Small intestine (tissue), 7 donors: ENCODE data around the gene CXCL16. TPM values are rescaled to one million over a fixed set of nuclear protein-coding genes. Genes with fewer than 3 reads are reported as not detected.
"Not testable (repeated sequence)": the region's sequence is repeated elsewhere in the genome, so short reads cannot be mapped to it uniquely, and the experiment has no call there.

ENCODE experiments used
- DNase-seq, 2 donors: peaks; one replicate each; pipeline versions ENCODE4 v3.0.0 to v3.0.0-alpha.2; 2013
- FAIRE-seq: peaks from 2 replicates; lab custom pipeline; 2012; peaks lifted over from hg19 to GRCh38; lab: Jason Lieb, UNC
- H3K27ac ChIP-seq, 3 donors: one replicate each; pipeline ENCODE4 v1.5.1; 2013; ENCODE audit warnings: low read length in 2 of 3, mild to moderate bottlenecking in 2 of 3, control low read depth in 1 of 3, inconsistent platforms in 1 of 3, low read depth in 1 of 3, moderate library complexity in 1 of 3
- H3K27me3 ChIP-seq, 3 donors: one replicate each; pipeline ENCODE4 v1.6.1; 2013; ENCODE audit warnings: low read length in 3 of 3, inconsistent platforms in 1 of 3; ENCODE audit not compliant: control insufficient read depth in 3 of 3, insufficient read depth in 3 of 3
- H3K36me3 ChIP-seq, 3 donors: one replicate each; pipeline ENCODE4 v1.6.1; 2013; ENCODE audit warnings: low read length in 3 of 3, inconsistent platforms in 1 of 3, low read depth in 1 of 3, mild to moderate bottlenecking in 1 of 3, moderate library complexity in 1 of 3; ENCODE audit not compliant: control insufficient read depth in 3 of 3, insufficient read depth in 2 of 3
- H3K4me1 ChIP-seq, 3 donors: one replicate each; pipeline ENCODE4 v1.6.1; 2013; ENCODE audit warnings: low read length in 2 of 3, inconsistent platforms in 1 of 3, low read depth in 1 of 3, mild to moderate bottlenecking in 1 of 3, moderate library complexity in 1 of 3; ENCODE audit not compliant: control insufficient read depth in 3 of 3, insufficient read depth in 2 of 3
- H3K4me3 ChIP-seq, 3 donors: one replicate each; pipeline ENCODE4 v1.5.1; 2013; ENCODE audit warnings: low read length in 3 of 3, control low read depth in 1 of 3, inconsistent platforms in 1 of 3, low read depth in 1 of 3, mild to moderate bottlenecking in 1 of 3, moderate library complexity in 1 of 3
- H3K9me3 ChIP-seq, 2 donors: one replicate each; pipeline ENCODE4 v1.6.1; 2013; ENCODE audit warnings: low read depth in 1 of 2, low read length in 1 of 2; ENCODE audit not compliant: control insufficient read depth in 2 of 2, insufficient read depth in 1 of 2
- WGBS, 3 donors: extraction: QIAGEN DNeasy Blood & Tissue Kit; methylation state at CpG; one replicate each; pipeline ENCODE4 v1.1.7; 2013; 5-methylcytosine and 5-hydroxymethylcytosine counted together
- polyA plus RNA-seq, 4 donors: library from polyadenylated mRNA; stranded (reverse) in 3 of 4; unstranded in 1 of 4; fragments of 200-250 nt in 3 of 4; fragments of 120-200 nt in 1 of 4; gene quantifications; one replicate each; pipeline versions ENCODE4 v1.2.1 to v1.2.3, GENCODE V29; 2013
- donor health status: healthy with polysubstance abuse.
- donor health status: control.
- donor health status: control.
- donor health status: Bipolar disorder and iron deficiency.
- donor health status: healthy.

CXCL16 gene
- polyA plus RNA-seq, 4 donors = 37.5 to 77.8 (median 48.1) TPM

GRCh38 chr17:4691686-4692085 lies 48.0 kb downstream of the CXCL16 start:
- Histone ChIP-seq H3K27me3 (no peaks in the 10 kb centered on the region), H3K4me1 (peaks cover 0 to 3% (median 3%) of the 10 kb centered on the region in 3 donors), H3K4me3 (no peak overlapping the region), H3K9me3 (no peaks in the 10 kb centered on the region), H3K36me3 (peaks cover 0 to 48% (median 5%) of the 10 kb centered on the region in 3 donors), H3K27ac (no peak overlapping the region)
- WGBS, 3 donors = 69 to 90% (median 83%) methylated on average over 8 of the region's 8 CpGs
- DNase-seq = no peak
- FAIRE-seq = no peak

DNA sequence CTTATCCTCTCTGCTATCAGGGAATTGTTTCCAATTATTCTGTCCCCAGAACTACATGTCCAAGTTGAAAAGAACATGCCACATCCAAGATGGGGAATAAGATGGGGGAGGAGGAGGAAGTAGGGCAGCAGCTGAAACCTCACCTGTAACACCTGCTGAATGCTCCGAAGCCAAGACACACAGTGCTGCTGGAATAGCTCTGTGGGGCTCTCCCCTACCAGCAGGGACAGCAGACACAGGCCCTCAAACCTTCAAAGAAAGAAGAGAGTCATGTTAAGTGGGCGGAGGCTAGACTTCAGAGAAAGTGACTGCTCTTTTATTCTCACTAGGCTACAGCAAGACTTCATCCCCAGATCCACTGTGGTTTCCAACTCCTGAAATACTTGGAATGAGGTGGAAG lies 49.0 kb downstream of the CXCL16 start:
- no peaks in the 10 kb centered on the region for H3K9me3 ChIP-seq
- peaks cover 0 to 44% (median 5%) of the 10 kb centered on the region in 3 donors for H3K36me3 ChIP-seq
- peaks cover 0 to 3% (median 3%) of the 10 kb centered on the region in 3 donors for H3K4me1 ChIP-seq
- no peak overlapping the region for H3K27ac ChIP-seq
- FAIRE-seq (no peak), DNase-seq (no peak)
- H3K4me3 ChIP-seq = no peak overlapping the region
- H3K27me3 ChIP-seq = no peaks in the 10 kb centered on the region
- WGBS, 3 donors = 28 to 68% (median 57%) methylated on average over 2 of the region's 2 CpGs

- not testable (repeated sequence) for FAIRE-seq, H3K27me3 ChIP-seq, DNase-seq, H3K4me3 ChIP-seq, H3K9me3 ChIP-seq, H3K27ac ChIP-seq, H3K4me1 ChIP-seq
- peaks cover 1 to 44% (median 5%) of the 10 kb centered on the region in 3 donors for H3K36me3 ChIP-seq
- 89 to 95% (median 90%) methylated on average over 12 of the region's 12 CpGs for WGBS, 3 donors
These were observed 49.9 kb downstream of the CXCL16 start for GRCh38 chr17:4689872-4690271.

GRCh38 chr17:4683739-4684138 lies 56.0 kb downstream of the CXCL16 start:
- H3K9me3 ChIP-seq, FAIRE-seq: not testable (repeated sequence)
- WGBS, 3 donors = 85 to 98% (median 96%) methylated on average over 5 of the region's 5 CpGs

More at GRCh38 chr17:4683739-4684138, 56.0 kb downstream of the CXCL16 start:
- Histone ChIP-seq H3K27ac (peak overlapping the region in 1 of 3 donors; percentile 36), H3K36me3 (peaks cover 12 to 49% (median 17%) of the 10 kb centered on the region in 3 donors)
- H3K4me1 ChIP-seq, H3K4me3 ChIP-seq, H3K27me3 ChIP-seq, DNase-seq: not testable (repeated sequence)

Other genes with a start within 250 kb of the CXCL16 start
- gene SPNS2, start 241.0 kb downstream of the CXCL16 start, polyA plus RNA-seq = 10 to 100 TPM in 2 of 4 donors, 1 to 10 TPM in 2; 6.3 to 37.3 (median 22.3) TPM
- gene MYBBP1A, start 184.5 kb downstream of the CXCL16 start, polyA plus RNA-seq = 10 to 100 TPM; 15.0 to 43.5 (median 25.1) TPM
- gene GGT6, start 179.4 kb downstream of the CXCL16 start, polyA plus RNA-seq = 10 to 100 TPM in 3 of 4 donors, 1 to 10 TPM in 1; 4.5 to 63.9 (median 21.4) TPM
- gene SMTNL2, start 155.4 kb downstream of the CXCL16 start, polyA plus RNA-seq = 10 to 100 TPM in 1 of 4 donors, 1 to 10 TPM in 1, not detected in 2; 1.5 to 10.4 TPM
- under 1 TPM in 3 of 4 donors, not detected in 1; 0.15 to 0.49 (median 0.27) TPM for gene ALOX15, start 98.2 kb downstream of the CXCL16 start, polyA plus RNA-seq
- gene PELP1, start 35.8 kb downstream of the CXCL16 start, polyA plus RNA-seq = 10 to 100 TPM in 2 of 4 donors, 1 to 10 TPM in 2; 7.3 to 57.7 (median 15.2) TPM
- 100 to 1,000 TPM in 3 of 4 donors, 10 to 100 TPM in 1; 43.8 to 131 (median 110) TPM for gene ARRB2, start 29.3 kb downstream of the CXCL16 start, polyA plus RNA-seq
- 10 to 100 TPM; 36.3 to 61.1 (median 42.7) TPM for gene MED11, start 8.5 kb downstream of the CXCL16 start, polyA plus RNA-seq
- gene ZMYND15, start 95 bp downstream of the CXCL16 start, polyA plus RNA-seq = 10 to 100 TPM in 2 of 4 donors, 1 to 10 TPM in 2; 2.0 to 13.5 (median 7.7) TPM
- gene TM4SF5, start 32.0 kb upstream of the CXCL16 start, polyA plus RNA-seq = 100 to 1,000 TPM in 2 of 4 donors, 10 to 100 TPM in 2; 27.8 to 503 (median 282) TPM
- 1 to 10 TPM; 1.3 to 6.9 (median 4.2) TPM for gene VMO1, start 46.4 kb upstream of the CXCL16 start, polyA plus RNA-seq
- gene GLTPD2, start 49.0 kb upstream of the CXCL16 start, polyA plus RNA-seq = 10 to 100 TPM in 3 of 4 donors, 1 to 10 TPM in 1; 4.2 to 49.4 (median 33.8) TPM
- 100 to 1,000 TPM in 3 of 4 donors, 10 to 100 TPM in 1; 87.8 to 219 (median 174) TPM for gene PSMB6, start 56.2 kb upstream of the CXCL16 start, polyA plus RNA-seq
- 10 to 100 TPM in 2 of 4 donors, 1 to 10 TPM in 2; 9.2 to 18.8 (median 10.7) TPM for gene PLD2, start 67.2 kb upstream of the CXCL16 start, polyA plus RNA-seq
- gene MINK1, start 93.4 kb upstream of the CXCL16 start, polyA plus RNA-seq = 100 to 1,000 TPM in 1 of 4 donors, 10 to 100 TPM in 3; 49.2 to 110 (median 64.7) TPM
- 1 to 10 TPM in 2 of 4 donors, under 1 TPM in 2; 0.45 to 2.2 (median 1.2) TPM for gene C17orf107, start 159.6 kb upstream of the CXCL16 start, polyA plus RNA-seq
- gene CHRNE, start 163.2 kb upstream of the CXCL16 start, polyA plus RNA-seq = under 1 TPM; 0.27 to 0.66 (median 0.41) TPM
- 1 to 10 TPM in 1 of 4 donors, under 1 TPM in 1, not detected in 2; 0.06 to 1.4 TPM for gene GP1BA, start 192.3 kb upstream of the CXCL16 start, polyA plus RNA-seq
- 10 to 100 TPM; 46.1 to 79.2 (median 60.8) TPM for gene SLC25A11, start 200.1 kb upstream of the CXCL16 start, polyA plus RNA-seq
- gene RNF167, start 200.3 kb upstream of the CXCL16 start, polyA plus RNA-seq = 100 to 1,000 TPM; 108 to 132 (median 123) TPM
- gene PFN1, start 208.6 kb upstream of the CXCL16 start, polyA plus RNA-seq = 1,000 to 10,000 TPM in 1 of 4 donors, 100 to 1,000 TPM in 3; 501 to 1,180 (median 908) TPM
- 10 to 100 TPM; 10.7 to 98.0 (median 27.5) TPM for gene ENO3, start 211.2 kb upstream of the CXCL16 start, polyA plus RNA-seq
- gene SPAG7, start 227.9 kb upstream of the CXCL16 start, polyA plus RNA-seq = 100 to 1,000 TPM in 1 of 4 donors, 10 to 100 TPM in 3; 76.7 to 101 (median 80.0) TPM
- 10 to 100 TPM; 34.1 to 93.7 (median 58.6) TPM for gene CAMTA2, start 247.7 kb upstream of the CXCL16 start, polyA plus RNA-seq